ENCODE data around the gene ACAP2.
"Not testable (repeated sequence)": the region's sequence is repeated elsewhere in the genome, so short reads cannot be mapped to it uniquely, and the experiment has no call there.

ACAP2 gene

GRCh38 chr3:195442573-195443390, at the start of gene ACAP2:
Gene ACAP2 (minus strand): TSS chr3:195443020. CDS start chr3:195442847, 173 bp downstream.
- TF ChIP-seq CTCF (IDR thresholded peaks at IDR 0.05), result no peak
- H3K27ac ChIP-seq, result peak within 1 kb of the TSS; percentile 71 to 88
- DNase-seq (ENCODE audit: low spot score), result peak; percentile 100
- H3K4me3 ChIP-seq, result peak within 1 kb of the TSS; percentile 78

GRCh38 chr3:195475614-195476013, 32.8 kb upstream of the ACAP2 start:
- no peak for DNase-seq (ENCODE audit: low spot score)
- no peak for TF ChIP-seq CTCF (IDR thresholded peaks at IDR 0.05)
- Histone ChIP-seq H3K27ac (no peak overlapping the region), H3K4me3 (no peak overlapping the region)

GRCh38 chr3:195475116-195475515, 32.3 kb upstream of the ACAP2 start:
- H3K4me3 ChIP-seq; H3K27ac ChIP-seq; DNase-seq (ENCODE audit: low spot score): not testable (repeated sequence)

- Histone ChIP-seq H3K27ac (no peak overlapping the region), H3K4me3 (no peak overlapping the region)
- TF ChIP-seq CTCF (IDR thresholded peaks at IDR 0.05), result no peak
- DNase-seq (ENCODE audit: low spot score), result no peak
Observed at GRCh38 chr3:195468841-195469240, 26.0 kb upstream of the ACAP2 start.

- no peak for TF ChIP-seq CTCF (IDR thresholded peaks at IDR 0.05)
Observed at GRCh38 chr3:195468391-195468776, 25.6 kb upstream of the ACAP2 start.

GRCh38 chr3:195467641-195468390, 25.0 kb upstream of the ACAP2 start:
- DNase-seq (ENCODE audit: low spot score), result no peak
- Histone ChIP-seq H3K27ac (no peak overlapping the region), H3K4me3 (no peak overlapping the region)
- TF ChIP-seq CTCF (IDR thresholded peaks at IDR 0.05), result no peak

More at GRCh38 chr3:195468391-195468776, 25.6 kb upstream of the ACAP2 start:
- Histone ChIP-seq H3K4me3 (no peak overlapping the region), H3K27ac (no peak overlapping the region)
- DNase-seq (ENCODE audit: low spot score), result no peak

- DNase-seq (ENCODE audit: low spot score), result no peak
- no peak for TF ChIP-seq CTCF (IDR thresholded peaks at IDR 0.05)
- no peak overlapping the region for H3K4me3 ChIP-seq
- H3K27ac ChIP-seq, result no peak overlapping the region
Observed at GRCh38 chr3:195466251-195466650, 23.4 kb upstream of the ACAP2 start.

- not testable (repeated sequence) for H3K4me3 ChIP-seq; DNase-seq (ENCODE audit: low spot score); H3K27ac ChIP-seq
Observed at GRCh38 chr3:195462922-195463321, 20.1 kb upstream of the ACAP2 start.

Data from coronary artery (tissue), 2 donors.